ENCODE data around the gene HEATR5B.
"Not testable (repeated sequence)": the region's sequence is repeated elsewhere in the genome, so short reads cannot be mapped to it uniquely, and the experiment has no call there.

The HEATR5B gene

DNA sequence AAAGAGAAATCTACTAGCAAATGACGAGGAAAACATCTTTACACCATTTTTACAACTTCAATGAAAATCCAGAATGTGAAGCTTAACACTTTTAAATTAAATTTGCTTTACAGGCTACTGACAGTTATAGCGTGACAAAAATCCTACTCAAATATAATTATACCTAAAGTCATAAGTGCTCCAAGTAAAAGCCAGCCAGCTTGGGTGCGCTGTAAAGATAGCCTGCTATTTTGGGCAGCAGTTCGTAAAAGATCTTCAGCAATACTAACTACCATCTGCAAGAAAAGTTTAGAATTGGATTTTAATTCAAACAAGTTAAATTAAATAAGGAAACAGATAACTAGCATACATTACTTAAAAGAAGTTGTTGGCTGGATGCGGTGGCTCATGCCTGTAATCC is 22.4 kb downstream of the HEATR5B start:
- no peak for DNase-seq (ENCODE audit: low spot score)

DNA sequence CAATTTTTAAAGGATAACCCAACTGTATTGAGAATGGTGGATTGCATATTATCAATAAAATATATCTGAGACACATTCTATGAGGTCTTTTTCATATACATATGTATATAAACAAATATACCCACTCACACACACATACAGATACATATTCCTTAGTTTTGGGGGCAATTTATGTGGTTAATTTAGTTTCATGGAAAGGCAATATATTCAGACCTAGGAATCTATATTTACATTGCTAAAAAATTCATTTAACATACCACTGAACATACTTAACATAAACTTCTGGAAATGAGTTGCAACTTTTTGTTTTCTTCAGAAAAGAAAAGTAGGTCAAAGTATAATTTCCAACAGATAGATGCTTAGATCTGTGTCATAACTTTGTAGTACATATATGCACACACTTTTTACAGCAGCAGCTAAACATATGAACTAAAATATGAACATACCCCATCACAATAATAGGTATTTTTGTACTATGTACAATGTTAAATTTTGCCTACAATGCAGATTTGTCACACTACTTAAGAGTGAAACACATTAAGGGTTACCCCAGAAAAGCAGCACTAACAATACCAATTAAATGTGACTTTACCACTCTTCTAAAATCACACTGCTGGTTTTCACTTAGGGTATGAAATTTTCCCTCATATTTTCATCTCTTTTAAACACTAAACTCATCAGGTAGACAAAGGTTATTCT is 23.0 kb downstream of the HEATR5B start:
- DNase-seq (ENCODE audit: low spot score) = no peak

DNA sequence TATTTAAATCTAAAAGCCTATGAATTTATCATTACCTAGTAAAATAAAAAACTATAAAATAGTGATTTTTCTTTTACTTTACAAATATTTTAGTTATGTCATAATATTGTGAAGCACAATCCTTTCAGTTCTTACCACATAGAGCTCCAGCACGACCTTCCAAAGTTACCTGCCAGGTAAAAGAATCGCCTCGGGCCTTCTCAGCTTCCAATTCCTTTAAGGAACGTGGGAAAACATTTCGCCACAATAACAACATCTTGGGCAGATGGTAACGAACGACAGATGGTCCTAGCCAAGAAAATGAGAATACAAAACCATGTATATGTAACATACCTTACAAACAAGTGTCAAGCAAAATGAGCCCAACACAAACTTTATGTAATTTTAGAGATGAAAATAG is 23.7 kb downstream of the HEATR5B start:
- no peak for DNase-seq (ENCODE audit: low spot score)

DNA sequence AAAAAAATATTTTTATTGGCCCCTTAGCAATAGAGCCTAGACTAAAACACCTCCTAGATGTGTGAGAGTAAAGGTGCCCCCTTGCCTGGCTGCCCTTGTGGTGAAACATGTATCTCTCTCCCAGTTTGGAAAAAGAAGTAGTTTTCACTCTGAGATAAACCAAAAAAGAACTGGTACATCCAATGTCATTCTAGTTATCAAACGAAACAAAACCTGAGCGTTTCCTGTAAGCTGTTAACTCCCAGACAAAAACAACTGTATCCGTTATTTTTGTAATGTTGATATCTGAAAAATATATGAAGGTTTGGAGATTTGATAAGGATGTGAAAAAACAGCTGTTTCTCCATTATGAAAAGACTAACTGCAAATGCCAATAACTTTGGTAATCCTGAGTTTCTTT is 24.3 kb downstream of the HEATR5B start:
- DNase-seq (ENCODE audit: low spot score) = no peak

DNA sequence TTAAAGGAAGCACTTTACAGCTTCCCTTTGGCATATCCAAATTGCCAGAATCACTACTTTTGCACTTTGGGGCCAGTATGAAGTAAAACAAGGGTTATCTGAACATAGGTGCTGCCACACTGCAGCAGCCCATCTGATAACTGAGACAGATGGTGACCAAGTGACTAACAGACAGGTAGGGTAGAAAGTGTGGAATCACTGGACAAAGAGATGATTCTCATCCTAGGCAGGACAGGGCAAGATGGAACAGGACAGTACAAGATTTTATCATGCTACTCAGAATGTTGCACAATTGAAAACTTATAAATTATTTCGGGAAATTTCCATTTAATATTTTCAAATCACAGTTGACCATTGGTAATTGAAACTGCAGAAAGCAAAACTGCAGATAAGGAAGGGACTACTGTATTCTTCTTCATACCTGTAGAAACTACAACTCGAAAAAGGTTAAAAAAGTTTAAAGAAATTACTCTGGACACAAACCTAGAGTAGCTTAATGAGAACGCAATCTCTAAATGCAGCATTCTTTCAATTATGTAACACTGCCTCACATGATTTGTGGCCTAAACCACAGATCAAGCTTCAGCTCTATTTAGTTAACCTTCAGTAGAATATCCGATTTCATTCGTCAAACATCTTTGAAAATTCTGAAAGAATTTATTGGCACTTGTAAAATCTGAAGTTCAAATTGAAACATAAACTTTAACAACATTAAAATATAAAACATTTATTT is 31.4 kb downstream of the HEATR5B start:
- DNase-seq (ENCODE audit: low spot score) = no peak

DNA sequence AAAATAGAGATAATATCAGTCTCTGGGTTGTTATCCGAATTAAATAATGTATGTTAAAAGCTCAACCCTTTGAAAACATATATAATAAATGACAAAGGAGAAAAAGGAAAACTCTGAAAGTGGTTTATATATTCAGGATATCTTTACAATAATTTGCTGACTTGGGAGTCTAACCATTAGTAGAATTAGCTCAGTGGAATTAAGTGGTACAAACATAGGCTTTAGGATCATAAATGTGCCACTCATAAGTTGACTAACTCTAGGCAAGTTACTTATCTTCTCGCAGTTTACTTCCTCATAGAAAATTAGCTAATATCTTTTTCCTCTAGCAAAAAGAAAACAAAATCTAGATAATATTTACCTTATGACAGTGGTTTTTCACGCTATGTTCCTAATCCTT is 44.6 kb downstream of the HEATR5B start:
- no peak for DNase-seq (ENCODE audit: low spot score)

DNA sequence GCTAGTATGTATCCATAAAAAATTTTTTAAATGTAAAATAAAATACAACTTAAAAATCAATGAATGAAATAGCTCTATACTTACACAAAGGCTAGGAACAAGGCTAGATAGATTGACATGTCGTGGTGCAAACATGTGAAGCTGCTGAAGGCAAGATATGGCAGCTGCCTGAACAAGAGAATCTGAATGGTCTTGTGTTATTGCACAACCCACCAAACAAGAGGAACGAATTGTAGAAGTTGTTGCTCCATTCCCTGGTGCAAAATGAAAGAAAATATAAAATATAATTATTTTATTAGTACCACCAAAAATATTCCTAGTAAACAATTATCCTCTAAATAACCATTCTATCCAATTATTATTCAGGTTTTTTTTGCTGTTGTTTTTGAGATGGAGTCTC is 46.4 kb downstream of the HEATR5B start:
- DNase-seq (ENCODE audit: low spot score) = no peak

DNA sequence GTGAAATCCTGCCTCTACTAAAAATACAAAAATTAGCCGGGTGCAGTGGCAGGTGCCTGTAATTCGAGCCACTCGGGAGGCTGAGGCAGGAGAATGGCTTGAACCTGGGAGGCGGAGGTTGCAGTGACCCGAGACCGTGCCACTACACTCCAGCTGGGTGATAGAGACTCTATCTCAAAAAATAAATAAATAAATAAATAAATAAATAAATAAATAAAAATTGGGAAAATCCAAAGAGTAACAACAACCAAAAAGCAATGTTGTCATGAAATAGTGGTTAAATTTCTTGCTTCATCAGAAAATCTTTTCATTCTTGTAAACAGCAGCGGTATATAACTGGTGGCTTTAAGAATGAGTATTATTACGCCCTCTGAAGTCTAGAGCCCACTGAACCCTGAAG is 54.4 kb downstream of the HEATR5B start:
- DNase-seq (ENCODE audit: low spot score) = no peak

DNA sequence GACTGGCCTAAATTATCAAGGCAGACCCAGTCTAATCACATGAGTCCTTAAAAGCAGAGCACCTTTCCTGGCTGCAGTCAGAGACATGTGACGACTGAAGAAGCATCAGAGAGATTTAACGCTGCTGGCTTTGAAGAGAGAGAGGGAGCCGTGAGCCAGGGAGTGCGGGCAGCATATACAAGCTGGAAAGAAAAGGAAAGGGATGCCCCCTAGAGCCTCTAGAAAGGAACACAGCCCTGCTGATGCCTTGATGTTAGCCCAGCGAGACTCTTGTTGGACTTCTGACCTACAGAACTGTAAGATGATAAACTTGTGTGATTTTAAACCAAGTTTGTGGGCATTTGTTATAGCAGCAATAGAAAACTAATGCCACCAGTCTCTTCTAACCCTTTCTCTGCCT is 58.1 kb downstream of the HEATR5B start:
- no peak for DNase-seq (ENCODE audit: low spot score)

DNA sequence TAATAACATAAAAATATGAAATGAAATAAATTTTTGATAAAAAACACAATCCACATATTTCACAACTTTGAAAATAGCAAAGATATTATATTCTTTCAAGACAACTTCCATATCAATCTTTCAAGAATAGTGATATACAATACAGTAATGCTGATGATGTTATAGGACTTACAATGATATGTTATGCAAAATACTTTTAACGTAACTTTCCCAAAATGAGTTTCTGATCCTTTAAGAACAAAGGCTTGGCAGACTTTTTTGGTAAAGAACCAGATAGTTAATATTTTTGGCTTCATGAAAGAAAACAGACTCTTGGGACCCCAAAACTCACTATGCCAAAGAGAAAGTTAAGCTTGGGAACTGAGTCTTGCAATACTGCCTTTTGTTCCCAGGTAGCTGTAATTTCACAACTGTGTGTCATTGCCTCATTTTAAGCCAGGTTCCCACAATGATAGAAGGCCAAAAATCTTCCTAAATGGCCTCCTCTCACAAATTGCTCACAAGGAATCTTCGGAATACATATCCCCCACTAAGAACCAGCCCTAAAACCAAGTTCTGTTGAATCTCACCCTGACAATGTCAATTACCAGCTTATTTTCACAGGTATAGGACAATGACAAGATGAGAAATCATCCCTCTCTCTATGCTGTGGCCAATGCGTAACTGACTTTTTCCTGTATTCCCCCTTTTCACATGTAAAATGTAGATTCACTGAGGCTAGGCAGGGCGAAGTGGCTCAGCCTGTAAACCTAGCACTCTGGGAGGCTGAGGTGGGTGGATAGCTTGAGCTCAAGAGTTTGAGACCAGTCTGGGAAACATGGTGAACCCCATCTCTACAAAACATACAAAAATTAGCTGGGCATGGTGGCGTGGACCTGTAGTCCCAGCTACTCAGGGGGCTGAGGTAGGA is 63.0 kb downstream of the HEATR5B start:
- no peak for DNase-seq (ENCODE audit: low spot score)

DNA sequence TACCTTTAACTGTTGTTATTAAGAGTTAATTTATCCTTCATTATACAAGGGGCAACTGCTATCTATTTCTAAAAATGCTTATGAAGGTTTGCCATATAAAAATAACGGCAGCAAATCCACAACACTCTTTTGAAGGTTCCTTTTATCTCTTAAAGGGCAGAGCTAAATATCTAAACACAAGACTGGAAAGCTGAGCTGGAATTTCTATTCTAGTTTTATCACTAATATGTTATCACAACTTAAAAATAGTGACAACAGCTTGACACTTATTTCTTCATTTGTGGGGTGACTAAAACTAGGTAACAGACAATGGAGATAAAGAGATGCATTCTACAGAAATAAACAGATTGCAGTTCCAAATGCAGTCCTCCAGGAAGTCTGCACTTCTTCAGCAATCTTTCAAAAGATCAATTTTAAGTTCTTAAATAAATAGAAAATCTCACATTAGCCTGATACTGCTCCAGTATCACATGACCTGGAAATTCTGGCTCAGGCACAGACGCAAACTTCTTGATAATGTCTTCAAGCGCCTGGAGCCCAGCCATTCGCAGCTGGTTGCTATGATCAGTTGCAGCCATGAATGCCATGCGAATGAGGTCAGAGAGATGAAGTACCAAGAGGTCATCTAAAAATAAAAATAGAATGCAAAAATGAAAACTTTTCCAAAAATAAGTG is 63.8 kb downstream of the HEATR5B start:
- DNase-seq (ENCODE audit: low spot score) = no peak

DNA sequence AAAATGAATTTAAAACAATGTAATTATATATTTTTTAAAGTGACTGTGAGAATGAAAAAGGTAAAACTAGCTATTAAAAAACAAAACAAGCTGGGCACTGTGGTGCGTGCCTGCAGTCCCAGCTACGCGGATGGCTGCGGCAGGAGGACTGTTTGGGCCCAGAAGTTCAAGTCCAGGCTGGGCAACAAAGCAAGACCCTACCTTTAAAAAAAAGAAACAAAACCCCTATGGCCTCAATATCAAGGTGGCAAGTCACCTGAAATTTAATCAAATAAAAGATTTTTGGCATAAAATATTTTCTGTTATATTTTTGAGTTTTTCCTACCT is 70.9 kb downstream of the HEATR5B start:
- DNase-seq (ENCODE audit: low spot score) = no peak

DNA sequence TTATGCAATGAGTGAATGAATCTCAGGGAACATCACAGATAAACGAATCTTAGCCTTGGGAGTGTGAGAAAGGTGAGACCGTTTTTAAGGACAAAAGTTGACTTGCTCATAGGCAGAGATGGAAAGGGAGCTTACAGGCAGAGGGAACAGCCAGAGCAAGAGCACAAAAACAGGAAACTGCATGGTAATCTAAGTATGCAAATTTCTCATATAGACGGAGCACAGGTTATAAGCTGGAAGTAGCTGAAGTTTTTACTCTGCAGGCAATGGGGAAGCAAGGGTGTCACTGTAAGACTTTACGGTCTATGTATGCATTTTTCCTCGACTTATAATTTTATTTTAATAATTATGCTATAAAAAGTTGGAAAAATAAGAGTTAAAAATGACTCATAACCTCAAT is 73.0 kb downstream of the HEATR5B start:
- DNase-seq (ENCODE audit: low spot score) = no peak

DNA sequence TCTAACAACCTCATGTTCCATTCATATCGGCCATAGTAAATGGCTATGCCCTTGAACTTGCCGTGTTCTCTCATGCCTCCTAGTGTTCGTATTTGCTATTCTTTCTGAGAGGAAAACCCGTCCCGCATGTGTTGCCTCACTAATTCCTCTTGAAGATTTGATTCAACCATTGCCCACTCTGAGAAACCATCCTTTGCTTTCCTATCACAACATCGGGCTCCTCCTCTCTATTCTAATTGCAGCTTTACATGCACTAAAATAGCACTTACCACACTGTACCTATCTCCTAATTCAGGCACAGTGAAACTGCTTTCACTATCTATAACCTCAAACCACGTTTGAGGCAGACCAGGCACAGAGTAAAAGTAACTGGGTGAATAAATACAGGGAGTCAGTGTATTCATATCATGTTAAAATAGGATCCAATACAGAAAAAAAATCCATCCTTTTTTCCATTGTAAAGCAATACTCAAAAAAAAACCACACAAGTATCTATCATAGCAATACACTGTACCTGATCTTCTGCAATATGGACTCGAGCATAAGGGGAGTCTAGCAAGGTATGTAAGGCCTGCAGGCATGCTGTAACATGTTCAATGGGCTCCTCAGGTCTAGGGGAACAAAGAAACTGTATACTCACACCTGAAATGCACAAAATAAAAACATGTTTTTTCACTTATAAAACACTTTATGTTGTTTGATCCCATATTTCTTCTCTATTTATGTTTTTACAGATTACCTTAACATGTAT is 78.9 kb downstream of the HEATR5B start:
- DNase-seq (ENCODE audit: low spot score) = peak; percentile 16

DNA sequence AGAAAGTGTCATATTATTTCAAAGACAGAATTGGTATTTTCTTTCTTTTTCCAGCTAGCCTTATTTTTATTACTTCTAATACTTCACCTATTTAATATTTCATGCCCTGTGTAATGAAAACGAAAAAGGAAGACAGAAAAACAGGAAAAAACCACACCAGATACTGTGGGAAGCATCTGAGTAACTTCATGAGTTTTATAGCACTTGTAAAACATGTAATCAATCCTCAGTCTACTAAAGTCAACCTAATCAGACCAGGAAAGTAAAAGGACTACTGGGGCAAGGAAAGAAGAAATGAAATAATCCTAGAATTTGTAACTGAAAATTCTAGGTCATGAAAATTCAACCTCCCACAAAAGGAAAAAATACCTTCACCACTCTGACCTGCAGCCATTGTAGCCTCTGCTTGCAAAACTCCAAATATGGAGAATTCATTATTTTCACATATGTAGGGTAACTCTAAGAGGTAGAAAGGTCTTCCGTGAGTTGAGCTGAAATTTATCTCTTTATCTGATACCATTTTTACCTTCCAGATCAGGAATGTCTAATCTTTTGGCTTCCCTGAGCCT is 83.1 kb downstream of the HEATR5B start:
- no peak for DNase-seq (ENCODE audit: low spot score)

DNA sequence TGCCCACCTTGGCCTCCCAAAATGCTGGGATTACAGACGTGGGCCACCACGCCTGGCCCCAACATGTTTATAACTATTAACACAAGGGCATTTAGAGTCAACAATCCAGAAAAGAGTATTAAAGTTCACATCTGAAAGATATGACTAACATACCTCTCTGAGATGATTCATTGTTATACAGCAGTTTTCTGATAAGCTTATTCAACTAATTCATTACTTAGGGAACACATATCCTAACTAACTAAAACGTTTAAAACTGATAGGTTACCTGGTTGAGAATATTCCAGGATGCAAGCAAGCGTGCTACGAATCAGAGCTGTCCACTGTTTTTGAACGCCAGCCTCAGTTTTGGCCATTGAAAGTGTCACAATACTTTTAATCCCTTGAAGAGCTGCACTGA is 83.9 kb downstream of the HEATR5B start:
- DNase-seq (ENCODE audit: low spot score) = no peak

DNA sequence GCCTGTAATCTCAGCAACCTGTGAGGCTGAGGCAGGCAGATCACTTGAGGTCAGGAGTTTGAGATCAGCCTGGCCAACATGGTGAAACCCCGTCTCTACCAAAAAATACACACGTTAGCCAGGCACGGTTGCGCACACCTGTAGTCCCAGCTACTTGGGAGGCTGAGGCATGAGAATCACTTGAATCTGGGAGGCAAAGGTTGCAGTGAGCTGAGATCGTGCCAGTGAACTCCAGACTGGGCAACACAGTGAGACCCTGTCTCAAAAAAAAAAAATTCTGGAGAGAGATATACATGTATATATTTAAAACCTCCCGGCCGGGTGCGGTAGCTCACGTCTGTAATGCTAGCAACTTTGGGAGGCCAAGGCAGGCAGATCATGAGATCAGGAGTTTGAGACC is 84.8 kb downstream of the HEATR5B start:
- DNase-seq (ENCODE audit: low spot score) = not testable (repeated sequence)

DNA sequence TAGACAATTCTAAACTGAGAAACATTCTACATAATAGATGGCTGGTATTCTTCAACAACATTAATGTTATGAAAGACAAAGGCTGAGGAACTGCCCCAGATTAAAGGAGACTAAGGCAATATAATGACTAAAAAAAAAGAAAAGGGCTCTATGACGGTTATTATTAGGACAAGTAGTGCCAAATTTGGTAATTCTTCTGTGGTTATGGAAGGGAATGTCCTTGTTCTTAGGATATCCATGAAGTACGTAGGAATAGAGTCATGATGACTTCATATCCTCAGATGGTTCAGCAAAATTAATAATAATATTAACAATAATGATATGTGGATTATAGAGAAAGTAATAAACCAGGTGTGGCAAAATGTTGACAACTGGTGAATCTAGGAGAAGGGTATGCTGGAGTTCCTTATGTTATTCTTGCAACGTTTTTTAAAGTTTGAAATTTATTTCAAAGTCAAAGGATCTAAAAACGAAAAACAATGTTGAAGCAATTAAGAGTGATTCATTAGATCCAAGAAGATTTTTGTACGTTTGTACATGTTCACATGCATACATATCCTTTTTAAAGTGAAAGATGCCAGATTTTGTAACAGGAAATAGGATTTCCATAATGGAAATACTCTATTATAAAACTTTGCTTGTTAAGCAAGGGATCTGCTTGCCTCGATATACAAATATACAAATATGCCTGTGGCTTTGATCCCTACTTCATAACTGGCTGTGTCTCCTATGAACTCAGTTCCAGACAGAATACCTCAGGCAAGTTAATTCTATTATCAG is 90.1 kb downstream of the HEATR5B start:
- DNase-seq (ENCODE audit: low spot score) = peak; percentile 18

DNA sequence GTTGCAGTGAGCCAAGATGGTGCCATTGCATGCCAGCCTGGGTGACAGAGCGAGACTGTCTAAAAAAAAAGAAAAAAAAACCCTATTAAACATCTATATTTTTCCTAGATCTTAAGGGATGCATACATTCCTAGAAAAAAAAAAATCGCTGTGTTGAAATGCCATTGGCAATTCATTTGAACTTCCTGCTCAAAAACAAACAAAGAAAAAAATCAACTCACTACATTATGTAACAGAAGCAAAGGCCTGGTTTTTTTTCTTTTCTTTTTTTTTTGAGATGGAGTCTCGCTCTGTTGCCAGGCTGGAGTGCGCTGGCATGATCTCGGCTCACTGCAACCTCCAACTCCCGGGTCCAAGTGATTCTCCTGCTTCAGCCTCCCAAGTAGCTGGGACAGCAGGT is 96.2 kb downstream of the HEATR5B start:
- no peak for DNase-seq (ENCODE audit: low spot score)

DNA sequence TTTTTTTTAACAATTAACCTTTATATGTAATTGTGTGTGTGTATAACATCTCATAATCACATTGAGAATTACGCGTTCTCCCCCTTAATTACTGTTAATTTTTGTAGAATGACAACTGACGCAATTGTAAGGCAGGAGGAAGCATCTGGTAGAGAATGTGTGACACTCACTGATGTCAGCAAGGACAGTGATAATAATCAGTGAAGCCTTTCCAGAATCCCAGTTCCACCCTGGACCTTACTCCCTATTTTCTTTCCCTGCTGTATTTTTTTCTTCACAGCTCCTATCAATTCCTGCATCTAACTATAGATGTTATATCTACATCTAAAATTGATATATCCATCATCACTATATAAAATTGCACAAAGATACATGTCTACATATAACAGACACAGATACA is 101.7 kb downstream of the HEATR5B start:
- no peak for DNase-seq (ENCODE audit: low spot score)

DNA sequence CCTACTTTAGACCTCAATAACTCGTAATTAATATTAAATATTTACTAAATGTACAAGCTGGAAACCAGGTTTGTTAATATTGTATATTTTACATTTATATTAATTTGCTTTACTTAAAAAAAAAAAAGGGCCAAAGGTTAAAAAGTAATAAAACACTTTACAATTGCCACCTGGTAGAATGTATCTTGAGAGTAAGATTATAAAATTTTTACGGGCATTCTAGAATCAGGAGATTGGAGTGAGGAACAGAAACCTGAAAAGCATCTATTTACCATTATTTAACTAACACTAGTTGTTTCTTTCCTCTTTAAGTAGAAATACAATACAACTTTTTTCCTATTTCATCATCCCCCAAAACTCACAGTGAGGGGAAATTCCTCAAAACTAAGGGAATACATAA is 102.3 kb downstream of the HEATR5B start:
- DNase-seq (ENCODE audit: low spot score) = no peak
